ENCODE measurements around the gene SLC38A8. TPM values are rescaled to one million over a fixed set of nuclear protein-coding genes. Genes with fewer than 3 reads are reported as not detected.

Gene SLC38A8
- total and polyA plus RNA-seq, 4 donors = 1.2 TPM; not detected in 3

- Histone ChIP-seq H3K4me1 (ENCODE audit: control insufficient read depth in 5 of 5, insufficient read depth in 5 of 5, low read length in 5 of 5) (no peaks in the 10 kb centered on the region), H3K36me3 (ENCODE audit: control insufficient read depth in 4 of 4, insufficient read depth in 4 of 4, low read length in 4 of 4) (no peaks in the 10 kb centered on the region), H3K27ac (ENCODE audit: low read depth in 1 of 2, low read length in 1 of 2) (no peak overlapping the region), H3K9me3 (ENCODE audit: control insufficient read depth in 4 of 4, insufficient read depth in 3 of 4, low read length in 3 of 4) (peaks cover 0 to 9% (median 2%) of the 10 kb centered on the region in 4 donors), H3K27me3 (ENCODE audit: control insufficient read depth in 3 of 3, insufficient read depth in 3 of 3, low read length in 2 of 3) (no peaks in the 10 kb centered on the region), H3K4me3 (no peak overlapping the region), H3K9ac (ENCODE audit: insufficient read depth in 1 of 2, low read length in 2 of 2) (no peak overlapping the region)
- DNase-seq (no peak), ATAC-seq (ENCODE audit: insufficient read depth, low FRiP score) (no peak)
- no peak for TF ChIP-seq CTCF (IDR thresholded peaks at IDR 0.05; ENCODE audit: control extremely low read depth, extremely low read depth)
- 80 to 90% methylated on average over 5 of the region's 5 CpGs for WGBS, 2 donors
These were observed 64.1 kb downstream of the SLC38A8 start for GRCh38 chr16:83978401-83978904.

- TF ChIP-seq CTCF (IDR thresholded peaks at IDR 0.05; ENCODE audit: control extremely low read depth, extremely low read depth) = no peak
- Histone ChIP-seq H3K4me1 (ENCODE audit: control insufficient read depth in 5 of 5, insufficient read depth in 5 of 5, low read length in 5 of 5) (no peaks in the 10 kb centered on the region), H3K9ac (ENCODE audit: insufficient read depth in 1 of 2, low read length in 2 of 2) (no peak overlapping the region), H3K9me3 (ENCODE audit: control insufficient read depth in 4 of 4, insufficient read depth in 3 of 4, low read length in 3 of 4) (peaks cover 0 to 9% (median 2%) of the 10 kb centered on the region in 4 donors), H3K27ac (ENCODE audit: low read depth in 1 of 2, low read length in 1 of 2) (no peak overlapping the region), H3K27me3 (ENCODE audit: control insufficient read depth in 3 of 3, insufficient read depth in 3 of 3, low read length in 2 of 3) (no peaks in the 10 kb centered on the region), H3K36me3 (ENCODE audit: control insufficient read depth in 4 of 4, insufficient read depth in 4 of 4, low read length in 4 of 4) (no peaks in the 10 kb centered on the region), H3K4me3 (no peak overlapping the region)
- WGBS, 2 donors = 91 to 93% methylated on average over 6 of the region's 6 CpGs
- DNase-seq (no peak), ATAC-seq (ENCODE audit: insufficient read depth, low FRiP score) (no peak)
These were observed 65.4 kb downstream of the SLC38A8 start for GRCh38 chr16:83977056-83977815.

DNA sequence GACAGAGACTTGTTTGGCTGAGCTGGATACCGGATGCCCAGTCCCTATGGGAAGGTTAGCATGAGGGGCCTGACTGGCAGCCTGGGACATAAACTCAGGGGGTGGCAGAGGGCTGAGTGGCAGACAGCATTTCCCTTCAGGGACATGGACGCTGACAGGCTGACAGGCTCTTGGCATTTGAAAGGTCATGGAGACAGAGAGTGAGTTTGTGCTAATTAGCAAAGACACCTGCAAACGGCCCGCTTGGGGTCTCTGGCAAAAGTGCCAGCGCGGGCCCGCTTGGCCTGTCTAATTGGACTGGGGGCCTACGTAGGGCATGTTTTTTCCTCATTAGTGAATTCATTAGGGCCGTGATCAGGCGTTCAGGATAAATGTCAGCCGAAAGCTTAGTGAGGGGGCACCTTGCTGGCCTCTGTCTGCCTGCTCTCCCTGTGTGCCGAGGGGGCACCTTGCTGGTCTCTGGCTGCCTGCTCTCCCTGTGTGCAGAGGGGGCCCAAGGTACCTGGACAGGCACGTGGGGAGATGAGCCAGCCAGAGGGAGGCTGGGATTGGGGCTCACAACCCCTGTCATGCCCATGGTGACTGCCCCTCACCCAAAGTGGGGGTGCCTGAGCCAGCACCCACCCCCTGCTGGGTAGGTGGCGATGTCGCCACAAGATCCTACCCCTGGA is 66.9 kb downstream of the SLC38A8 start:
- H3K9ac ChIP-seq (ENCODE audit: insufficient read depth in 1 of 2, low read length in 2 of 2) = no peak overlapping the region
- no peak overlapping the region for H3K27ac ChIP-seq (ENCODE audit: low read depth in 1 of 2, low read length in 1 of 2)
- peaks cover 0 to 9% (median 2%) of the 10 kb centered on the region in 4 donors for H3K9me3 ChIP-seq (ENCODE audit: control insufficient read depth in 4 of 4, insufficient read depth in 3 of 4, low read length in 3 of 4)
- no peak overlapping the region for H3K4me3 ChIP-seq
- ATAC-seq (ENCODE audit: insufficient read depth, low FRiP score) = no peak
- no peaks in the 10 kb centered on the region for H3K27me3 ChIP-seq (ENCODE audit: control insufficient read depth in 3 of 3, insufficient read depth in 3 of 3, low read length in 2 of 3)
- no peak for TF ChIP-seq CTCF (IDR thresholded peaks at IDR 0.05; ENCODE audit: control extremely low read depth, extremely low read depth)
- H3K36me3 ChIP-seq (ENCODE audit: control insufficient read depth in 4 of 4, insufficient read depth in 4 of 4, low read length in 4 of 4) = no peaks in the 10 kb centered on the region
- WGBS, 2 donors = 80 to 88% methylated on average over 15 of the region's 15 CpGs
- DNase-seq = no peak
- no peaks in the 10 kb centered on the region for H3K4me1 ChIP-seq (ENCODE audit: control insufficient read depth in 5 of 5, insufficient read depth in 5 of 5, low read length in 5 of 5)

All from lung (tissue), 12 donors.